K562 (cell line): ENCODE results near the gene CCDC71L. TPM values are rescaled to one million over a fixed set of nuclear protein-coding genes. Genes with fewer than 3 reads are reported as not detected.

Experiments
- ATAC-seq: fragments of 200-7000 bp; cut with Tn5 transposase; 3 replicates; pipeline ENCODE4 v1.9.1; 2020; ENCODE audit warnings: moderate library complexity
- BruUV-seq: library from RNA; stranded (reverse); fragments of 400-500 nt; replicated peaks from 2 replicates; lab custom pipeline; 2021; lab: Mats Ljungman, UMichigan
- CTCF ChIA-PET: fragments of 300-600 bp; formaldehyde crosslinking; extraction: SDS; loops from one replicate; lab custom pipeline; 2021; ENCODE audit warnings: low intra/inter-chr PET ratio; lab: Yijun Ruan, JAX
- POLR2A ChIA-PET: fragments of 300-600, 350-650 bp; sonication (Branson Sonifier 250); formaldehyde crosslinking; extraction: SDS; loops from one replicate; lab custom pipeline; 2021; ENCODE audit warnings: antibody characterized with exemption, inconsistent platforms; lab: Yijun Ruan, JAX
- DNase-seq, 4 experiments: peaks; one replicate each; pipeline versions ENCODE4 v3.0.0 to v3.0.0-alpha.2; 2011 to 2018; ENCODE audit warnings: low spot score in 3 of 4, mixed read lengths in 3 of 4; ENCODE audit errors: extremely low read depth in 1 of 4
- FAIRE-seq: peaks from 2 replicates; lab custom pipeline; 2011; peaks lifted over from hg19 to GRCh38; lab: Jason Lieb, UNC
- H2AFZ ChIP-seq: 2 replicates; pipeline ENCODE4 v1.6.0; 2011; ENCODE audit warnings: low read depth, low read length, control low read depth, inconsistent platforms
- H3K27ac ChIP-seq: fragments of 200-600 bp; 3 replicates; pipeline ENCODE4 v1.8.0; 2011; ENCODE audit warnings: low read depth, mild to moderate bottlenecking, control low read depth, inconsistent platforms, low read length, moderate library complexity, mixed read lengths; ENCODE audit errors: extremely low read depth
- H3K27me3 ChIP-seq, 2 experiments: fragments of 300-600 bp in 1 of 2; 2 replicates in 1 of 2; 3 replicates in 1 of 2; pipeline versions ENCODE4 v1.6.0 to v1.8.0; 2011; ENCODE audit warnings: inconsistent platforms in 2 of 2, low read length in 2 of 2, mild to moderate bottlenecking in 1 of 2, mixed read lengths in 1 of 2, moderate library complexity in 1 of 2; ENCODE audit not compliant: control insufficient read depth in 2 of 2, insufficient read depth in 2 of 2
- H3K36me3 ChIP-seq: fragments of 300-600 bp; 3 replicates; pipeline ENCODE4 v1.8.0; 2011; ENCODE audit warnings: mild to moderate bottlenecking, low read length, inconsistent platforms; ENCODE audit not compliant: control insufficient read depth, insufficient read depth
- H3K4me1 ChIP-seq, 2 experiments: fragments of 200-600 bp in 1 of 2; replicated peaks in 1 of 2; 2 replicates in 1 of 2; 3 replicates in 1 of 2; pipeline versions ENCODE4 v1.5.1 to v1.8.0; 2011; ENCODE audit warnings: inconsistent platforms in 2 of 2, low read length in 2 of 2, mild to moderate bottlenecking in 1 of 2, mixed read lengths in 1 of 2, moderate library complexity in 1 of 2; ENCODE audit not compliant: control insufficient read depth in 2 of 2, insufficient read depth in 2 of 2
- H3K4me2 ChIP-seq: 2 replicates; pipeline ENCODE4 v1.6.1; 2011; ENCODE audit warnings: low read length, control low read depth, inconsistent platforms, mixed read lengths; ENCODE audit not compliant: insufficient read depth
- H3K4me3 ChIP-seq: fragments of 200-600 bp; sonication (generic), shearing (Covaris generic); 2 replicates; pipeline ENCODE4 v1.5.1; 2016; ENCODE audit warnings: control low read depth, inconsistent platforms
- H3K79me2 ChIP-seq: fragments of 200-600 bp; 3 replicates; pipeline ENCODE4 v1.8.0; 2011; ENCODE audit warnings: low read length, inconsistent platforms; ENCODE audit not compliant: control insufficient read depth, insufficient read depth
- H3K9ac ChIP-seq, 2 experiments: 2 replicates each; pipeline versions ENCODE4 v1.6.0 to v1.6.1; 2011; ENCODE audit warnings: low read depth in 2 of 2, low read length in 2 of 2, control low read depth in 1 of 2, inconsistent platforms in 1 of 2, mild to moderate bottlenecking in 1 of 2, mixed read lengths in 1 of 2; ENCODE audit not compliant: insufficient read depth in 1 of 2
- H3K9me1 ChIP-seq: one replicate; pipeline ENCODE4 v1.6.0; 2011; ENCODE audit warnings: inconsistent platforms, mild to moderate bottlenecking, low read length, moderate library complexity; ENCODE audit not compliant: control insufficient read depth, insufficient read depth
- H3K9me3 ChIP-seq: replicated peaks from 2 replicates; pipeline ENCODE4 v1.5.1; 2011; ENCODE audit warnings: low read depth, low read length, inconsistent platforms; ENCODE audit not compliant: control insufficient read depth, insufficient read depth
- H4K20me1 ChIP-seq: replicated peaks from 2 replicates; pipeline ENCODE4 v1.6.1; 2011; ENCODE audit warnings: low read length, inconsistent platforms, mixed read lengths; ENCODE audit not compliant: control insufficient read depth, insufficient read depth
- CREB1 ChIP-seq, 2 experiments: sonication (generic) in 1 of 2; formaldehyde crosslinking in 1 of 2; IDR thresholded peaks; 2 replicates each; pipeline versions ENCODE4 v1.6.1 to v1.8.0; 2012 to 2022; ENCODE audit warnings: inconsistent platforms in 1 of 2, mild to moderate bottlenecking in 1 of 2, missing genetic modification reagents in 1 of 2, moderate library complexity in 1 of 2
- LCOR ChIP-seq: sonication (generic); formaldehyde crosslinking; IDR thresholded peaks from 2 replicates; pipeline ENCODE4 v1.8.0; 2022; ENCODE audit warnings: mild to moderate bottlenecking, missing genetic modification reagents
- MYNN ChIP-seq, 2 experiments: sonication (generic); formaldehyde crosslinking in 1 of 2; IDR thresholded peaks; 2 replicates each; pipeline versions ENCODE4 v1.5.0 to v1.6.1; 2016 to 2020; ENCODE audit warnings: antibody characterized with exemption in 1 of 2, missing genetic modification reagents in 1 of 2
- NFE2L1 ChIP-seq: fragments of 450-650 bp; IDR thresholded peaks from 2 replicates; pipeline ENCODE4 v1.6.1; 2016; ENCODE audit warnings: missing genetic modification characterization, low read depth, mild to moderate bottlenecking, missing compliant biosample characterization, moderate library complexity, borderline replicate concordance
- PRMT5 ChIP-seq: sonication (generic); formaldehyde crosslinking; IDR thresholded peaks from 2 replicates; pipeline ENCODE4 v1.5.0; 2020; ENCODE audit warnings: missing genetic modification reagents
- TAL1 ChIP-seq: fragments of 450-650 bp; IDR thresholded peaks from 2 replicates; pipeline ENCODE4 v1.6.1; 2016; ENCODE audit warnings: mild to moderate bottlenecking
- THRAP3 ChIP-seq: fragments of 450-650 bp; IDR thresholded peaks from 2 replicates; pipeline ENCODE4 v1.6.1; 2016; ENCODE audit warnings: mild to moderate bottlenecking, inconsistent platforms, borderline replicate concordance
- TSC22D4 ChIP-seq: fragments of 450-650 bp; IDR thresholded peaks from 2 replicates; pipeline ENCODE4 v1.6.1; 2016; ENCODE audit warnings: missing genetic modification characterization, missing biosample characterization, control low read depth
- ZC3H11A ChIP-seq: IDR thresholded peaks from 2 replicates; pipeline ENCODE4 v1.6.1; 2012; ENCODE audit warnings: low read depth, low read length, improper control_type of control experiment
- ZNF274 ChIP-seq: IDR thresholded peaks from 2 replicates; pipeline ENCODE4 v1.6.1; 2011; ENCODE audit warnings: low read depth, mild to moderate bottlenecking, low read length, moderate library complexity, borderline replicate concordance
- ZNF740 ChIP-seq, 3 experiments: fragments of 200-800 bp in 1 of 3; sonication (Bioruptor generic) in 1 of 3; sonication (generic) in 1 of 3; formaldehyde crosslinking in 1 of 3; IDR thresholded peaks; 2 replicates each; pipeline versions ENCODE4 v1.6.1 to v1.8.0; 2016 to 2022; ENCODE audit warnings: mild to moderate bottlenecking in 2 of 3, missing compliant biosample characterization in 2 of 3, missing genetic modification characterization in 2 of 3, missing genetic modification reagents in 1 of 3
- WGBS: fragments of 100-300 bp; shearing (Covaris generic); methylation state at CpG from one replicate; pipeline ENCODE4 v1.1.6; 2016; ENCODE audit warnings: low coverage, mixed read lengths; ENCODE audit not compliant: insufficient coverage; ENCODE audit errors: missing lambda C conversion rate; 5-methylcytosine and 5-hydroxymethylcytosine counted together
- in situ Hi-C: fragments of 300-500 bp; cut with MboI; formaldehyde crosslinking; loops from 4 replicates; pipeline ENCODE4 v1.15.0; 2018; ENCODE audit warnings: inconsistent platforms, mixed read lengths
- intact Hi-C: fragments of 100-400 bp; cut with micrococcal nuclease; formaldehyde crosslinking; loops from 2 replicates; pipeline ENCODE4 v1.14.2; 2022
- polyA plus RNA-seq, 8 experiments: library from polyadenylated mRNA; depleted of rRNA in 4 of 8; stranded (reverse) in 5 of 8; unstranded in 3 of 8; fragments of >200 nt; fragmentation: Nextera tagmentation in 2 of 8; fragmentation: Illumina TruSeq in 1 of 8; extraction: Ambion mirVana in 2 of 8; extraction: Trizol in 1 of 8; gene quantifications; 2 replicates each; pipeline versions ENCODE4 v1.2.1 to v1.2.3, GENCODE V29; 2011 to 2014; ENCODE audit warnings: inconsistent platforms in 1 of 8, missing spikeins in 1 of 8
- total RNA-seq, 7 experiments: library from RNA; depleted of rRNA in 6 of 7; stranded (reverse); fragments of >200 nt in 6 of 7; fragmentation: Illumina TruSeq in 2 of 7; extraction: Trizol in 2 of 7; gene quantifications; 2 replicates each; pipeline versions ENCODE4 v1.2.1 to v1.2.3, GENCODE V29; 2011 to 2021; ENCODE audit warnings: low replicate concordance in 1 of 7

CCDC71L gene
- total and polyA plus RNA-seq, 9 of the 15 experiments (the other 6 are each of a cell fraction or from before 2014, with no cell fraction given), result 5.7 to 108 (median 25.4) TPM

- no peak overlapping the region for H3K4me2 ChIP-seq
- in situ Hi-C loops (no loop called here), intact Hi-C loops (no loop called here)
- H3K4me1 ChIP-seq, result peaks cover 14 to 34% of the 10 kb centered on the region in 2 experiments
- no peak for FAIRE-seq
- no peak for TF ChIP-seq NFE2L1 (tag)
- no peak for TF ChIP-seq CREB1 (IDR thresholded peaks at IDR 0.05)
- no peak for TF ChIP-seq CREB1 (CRISPR knock-in tag; IDR thresholded peaks at IDR 0.05)
- TF ChIP-seq TSC22D4 (tag), result no peak
- no peak for TF ChIP-seq PRMT5 (CRISPR knock-in tag)
- TF ChIP-seq MYNN (IDR thresholded peaks at IDR 0.05), result no peak
- TF ChIP-seq MYNN (CRISPR knock-in tag; IDR thresholded peaks at IDR 0.05), result no peak
- TF ChIP-seq THRAP3, result no peak
- no peak for TF ChIP-seq LCOR (CRISPR knock-in tag)
- TF ChIP-seq TAL1, result no peak
- no peak for TF ChIP-seq ZNF740 (CRISPR knock-in tag; IDR thresholded peaks at IDR 0.05)
- TF ChIP-seq ZNF740 (tag; IDR thresholded peaks at IDR 0.05), result no peak
- no peak for TF ChIP-seq ZNF274
- TF ChIP-seq ZC3H11A, result no peak
- no peak for DNase-seq
- no peak overlapping the region for H2AFZ ChIP-seq
- H3K9me1 ChIP-seq, result no peaks in the 10 kb centered on the region
- POLR2A ChIA-PET, result interaction anchor here (0.5 kb wide), 1 partner anchor 11 kb away, joined by 3 read pairs; no protein-coding TSS in a partner anchor
- no peak overlapping the region for H3K9ac ChIP-seq
- H3K79me2 ChIP-seq, result no peaks in the 10 kb centered on the region
- H4K20me1 ChIP-seq, result no peaks in the 10 kb centered on the region
- H3K27me3 ChIP-seq, result no peaks in the 10 kb centered on the region
- no TSS peak for BruUV-seq
- ATAC-seq, result no peak
- no peak overlapping the region for H3K27ac ChIP-seq
- 0 out of 2 replicates have a peak, but pooled peaks cover 3% of the 10 kb centered on the region for H3K9me3 ChIP-seq
- no peak overlapping the region for H3K4me3 ChIP-seq
- CTCF ChIA-PET, result no interaction called here
- 84% methylated on average over 6 of the region's 6 CpGs for WGBS
- no peaks in the 10 kb centered on the region for H3K36me3 ChIP-seq
Observed at GRCh38 chr7:106613279-106613678, 47.7 kb downstream of the CCDC71L start.
